Neural progenitor cell (in vitro differentiated cells): ENCODE measurements around the gene NSUN6.

ENCODE experiments used
- CTCF ChIP-seq: fragments of 200-600 bp; sonication (generic); IDR thresholded peaks from 2 replicates; pipeline ENCODE4 v1.5.1; 2017; ENCODE audit warnings: antibody characterized with exemption, mild to moderate bottlenecking
- EZH2phosphoT487 ChIP-seq: fragments of 200-600 bp; sonication (generic); IDR thresholded peaks from 2 replicates; pipeline ENCODE4 v1.6.1; 2017; ENCODE audit warnings: antibody characterized with exemption

- TF ChIP-seq CTCF: no peak
- no peak for TF ChIP-seq EZH2phosphoT487
These were observed 29.4 kb upstream of the NSUN6 start for GRCh38 chr10:18680754-18681153.
